HG02981 (cell line): ENCODE results near the gene TRHDE.

ENCODE experiments used
- ATAC-seq: cut with Tn5 transposase; IDR thresholded peaks from one replicate; pipeline ENCODE4 v1.9.1; 2021; ENCODE audit warnings: mild to moderate bottlenecking, moderate library complexity; ENCODE audit not compliant: unreplicated experiment

The TRHDE gene

GRCh38 chr12:72272091-72272661, at the start of gene TRHDE:
Gene TRHDE, plus strand, starts transcription at chr12:72272370. Its CDS starts 274 bp downstream, at chr12:72272644.
- ATAC-seq = no peak

GRCh38 chr12:72226510-72226909, 45.7 kb upstream of the TRHDE start:
- ATAC-seq = no peak

- ATAC-seq = no peak
These were observed 43.7 kb upstream of the TRHDE start for GRCh38 chr12:72228424-72228823.

GRCh38 chr12:72230589-72230988, 41.6 kb upstream of the TRHDE start:
- no peak for ATAC-seq

GRCh38 chr12:72234886-72235285, 37.3 kb upstream of the TRHDE start:
- ATAC-seq = no peak

GRCh38 chr12:72236071-72236705, 36.0 kb upstream of the TRHDE start:
- ATAC-seq = no peak

GRCh38 chr12:72241552-72241951, 30.6 kb upstream of the TRHDE start:
- no peak for ATAC-seq

- no peak for ATAC-seq
These were observed 29.2 kb upstream of the TRHDE start for GRCh38 chr12:72242946-72243345.

GRCh38 chr12:72246370-72246769, 25.8 kb upstream of the TRHDE start:
- no peak for ATAC-seq

- ATAC-seq = no peak
These were observed 21.8 kb upstream of the TRHDE start for GRCh38 chr12:72250346-72250745.

- no peak for ATAC-seq
These were observed 15.4 kb upstream of the TRHDE start for GRCh38 chr12:72256725-72257124.

- ATAC-seq = no peak
These were observed 10.3 kb upstream of the TRHDE start for GRCh38 chr12:72261885-72262284.

GRCh38 chr12:72264548-72265175, 7.5 kb upstream of the TRHDE start:
- ATAC-seq = no peak

GRCh38 chr12:72267974-72268373, 4.2 kb upstream of the TRHDE start:
- ATAC-seq = no peak

GRCh38 chr12:72268386-72268785, 3.8 kb upstream of the TRHDE start:
- ATAC-seq = no peak

GRCh38 chr12:72269491-72269890, 2.7 kb upstream of the TRHDE start:
- ATAC-seq = no peak

- no peak for ATAC-seq
These were observed 1.9 kb upstream of the TRHDE start for GRCh38 chr12:72270246-72270645.

GRCh38 chr12:72270961-72271360, 1.2 kb upstream of the TRHDE start:
- no peak for ATAC-seq

- no peak for ATAC-seq
These were observed 599 bp upstream of the TRHDE start for GRCh38 chr12:72271451-72272090.

GRCh38 chr12:72272731-72273498, 745 bp downstream of the TRHDE start:
- ATAC-seq = no peak

GRCh38 chr12:72273499-72273837, 1.3 kb downstream of the TRHDE start:
- no peak for ATAC-seq
